Karpas-422 (cell line): ENCODE results near the gene PIK3R1. TPM values are rescaled to one million over a fixed set of nuclear protein-coding genes. Genes with fewer than 3 reads are reported as not detected.
A peak's percentile ranks its signal among the peaks of the same experiment; 100 is the strongest.
"Not testable (repeated sequence)": the region's sequence is repeated elsewhere in the genome, so short reads cannot be mapped to it uniquely, and the experiment has no call there.

Source experiments
- DNase-seq: peaks from one replicate; pipeline ENCODE4 v3.0.0-alpha.2; 2015
- H2AFZ ChIP-seq: fragments of 200-600 bp; sonication (generic); 2 replicates; pipeline ENCODE4 v1.6.1; 2014; ENCODE audit warnings: antibody characterized with exemption, low read length, mixed read lengths
- H3K27ac ChIP-seq: fragments of 200-600 bp; sonication (generic); 2 replicates; pipeline ENCODE4 v1.5.1; 2014; ENCODE audit warnings: mild to moderate bottlenecking, low read length, moderate library complexity
- H3K27me3 ChIP-seq: fragments of 200-600 bp; sonication (generic); 2 replicates; pipeline ENCODE4 v1.6.1; 2014; ENCODE audit warnings: low read length, mixed read lengths
- H3K36me3 ChIP-seq: fragments of 200-600 bp; sonication (generic); 2 replicates; pipeline ENCODE4 v1.6.1; 2014; ENCODE audit warnings: low read length, mixed read lengths; ENCODE audit not compliant: insufficient read depth
- H3K4me1 ChIP-seq: fragments of 200-600 bp; sonication (generic); 2 replicates; pipeline ENCODE4 v1.6.1; 2014; ENCODE audit warnings: mild to moderate bottlenecking, low read length, mixed read lengths
- H3K4me2 ChIP-seq: fragments of 200-600 bp; sonication (generic); 2 replicates; pipeline ENCODE4 v1.6.1; 2014; ENCODE audit warnings: low read length, low read depth, mild to moderate bottlenecking; ENCODE audit not compliant: poor library complexity, severe bottlenecking
- H3K4me3 ChIP-seq: fragments of 200-600 bp; sonication (generic); 2 replicates; pipeline ENCODE4 v1.5.1; 2014; ENCODE audit warnings: mild to moderate bottlenecking, antibody characterized with exemption, low read length, mixed read lengths
- H3K79me2 ChIP-seq: fragments of 200-600 bp; sonication (generic); 2 replicates; pipeline ENCODE4 v1.6.1; 2014; ENCODE audit warnings: mild to moderate bottlenecking, low read length, mixed read lengths
- H3K9ac ChIP-seq: fragments of 200-600 bp; sonication (generic); 2 replicates; pipeline ENCODE4 v1.6.0; 2014; ENCODE audit warnings: low read length
- H3K9me2 ChIP-seq: fragments of 200-600 bp; sonication (generic), shearing (Covaris generic); replicated peaks from 2 replicates; pipeline ENCODE4 v1.6.0; 2014; ENCODE audit warnings: mild to moderate bottlenecking, low read length, moderate library complexity; ENCODE audit not compliant: insufficient read depth
- H3K9me3 ChIP-seq: fragments of 300-700, 200-600 bp; sonication (generic); 2 replicates; pipeline ENCODE4 v1.6.1; 2014; ENCODE audit warnings: low read length, mixed read lengths
- H4K20me1 ChIP-seq: fragments of 200-600 bp; sonication (generic); 2 replicates; pipeline ENCODE4 v1.6.1; 2014; ENCODE audit warnings: mild to moderate bottlenecking, antibody characterized with exemption, low read length, low read depth; ENCODE audit not compliant: insufficient read depth
- total RNA-seq: library from RNA; depleted of rRNA; stranded (reverse); fragments of >200 nt; shearing (Covaris generic); gene quantifications from 2 replicates; pipeline ENCODE4 v1.2.3, GENCODE V29; 2014; ENCODE audit warnings: low replicate concordance

The PIK3R1 gene
- total RNA-seq, 1 experiment from 2014 or later, result 24.0 TPM

- Histone ChIP-seq H3K27ac (no peak overlapping the region), H3K9me2 (no peaks in the 10 kb centered on the region), H3K4me2 (no peak overlapping the region), H3K36me3 (no peaks in the 10 kb centered on the region), H2AFZ (no peak overlapping the region), H3K79me2 (no peaks in the 10 kb centered on the region), H3K9me3 (no peaks in the 10 kb centered on the region), H3K4me3 (no peak overlapping the region), H4K20me1 (no peaks in the 10 kb centered on the region), H3K4me1 (peaks cover 6% of the 10 kb centered on the region), H3K9ac (no peak overlapping the region), H3K27me3 (no peaks in the 10 kb centered on the region)
- no peak for DNase-seq
These were observed 15.3 kb upstream of the PIK3R1 start for GRCh38 chr5:68200288-68200687.

GRCh38 chr5:68210654-68211053 is 4.9 kb upstream of the PIK3R1 start:
- H3K79me2 ChIP-seq, H3K4me2 ChIP-seq, H3K9me3 ChIP-seq, H3K36me3 ChIP-seq, H3K4me1 ChIP-seq, H3K9ac ChIP-seq, H3K9me2 ChIP-seq, H4K20me1 ChIP-seq, DNase-seq, H2AFZ ChIP-seq, H3K27me3 ChIP-seq, H3K4me3 ChIP-seq, H3K27ac ChIP-seq: not testable (repeated sequence)

- Histone ChIP-seq H3K36me3 (no peaks in the 10 kb centered on the region), H3K27ac (peak overlapping the region; percentile 75), H3K4me3 (peak overlapping the region; percentile 76), H2AFZ (peak overlapping the region; percentile 98), H3K4me1 (peaks cover 28% of the 10 kb centered on the region), H3K79me2 (peaks cover 32% of the 10 kb centered on the region), H3K9me3 (peaks cover 4% of the 10 kb centered on the region; the same call in 1 of the 2 replicates), H4K20me1 (peaks cover 13% of the 10 kb centered on the region; the same call in 1 of the 2 replicates), H3K27me3 (0 out of 2 replicates have a peak, but pooled peaks cover 2% of the 10 kb centered on the region), H3K9ac (peak overlapping the region; percentile 85), H3K9me2 (no peaks in the 10 kb centered on the region), H3K4me2 (peak overlapping the region; percentile 79)
- DNase-seq, result no peak
These were observed 911 bp upstream of the PIK3R1 start for GRCh38 chr5:68214482-68215207.

GRCh38 chr5:68215898-68216244 is 315 bp downstream of the PIK3R1 start:
- peak overlapping the region; percentile 29; the same call in 1 of the 2 replicates for H2AFZ ChIP-seq
- 0 out of 2 replicates have a peak, but pooled peaks cover 2% of the 10 kb centered on the region for H3K27me3 ChIP-seq
- H4K20me1 ChIP-seq, result peaks cover 21% of the 10 kb centered on the region; the same call in 1 of the 2 replicates
- peaks cover 2% of the 10 kb centered on the region; the same call in 1 of the 2 replicates for H3K9me3 ChIP-seq
- H3K4me1 ChIP-seq, result peaks cover 28% of the 10 kb centered on the region
- peaks cover 44% of the 10 kb centered on the region for H3K79me2 ChIP-seq
- H3K9me2 ChIP-seq, result no peaks in the 10 kb centered on the region
- no peak for DNase-seq
- H3K9ac ChIP-seq, result peak overlapping the region; percentile 85
- peak overlapping the region; percentile 70 for H3K27ac ChIP-seq
- peak overlapping the region; percentile 76 for H3K4me3 ChIP-seq
- H3K4me2 ChIP-seq, result peak overlapping the region; percentile 79
- no peaks in the 10 kb centered on the region for H3K36me3 ChIP-seq

GRCh38 chr5:68216245-68217046 is 890 bp downstream of the PIK3R1 start:
- peaks cover 50% of the 10 kb centered on the region for H3K79me2 ChIP-seq
- H3K4me2 ChIP-seq, result peak overlapping the region; percentile 79
- peaks cover 28% of the 10 kb centered on the region for H3K4me1 ChIP-seq
- peak overlapping the region; percentile 70 for H3K27ac ChIP-seq
- H3K4me3 ChIP-seq, result peak overlapping the region; percentile 76
- H2AFZ ChIP-seq, result peak overlapping the region; percentile 29
- no peaks in the 10 kb centered on the region for H3K36me3 ChIP-seq
- H4K20me1 ChIP-seq, result peaks cover 26% of the 10 kb centered on the region; the same call in 1 of the 2 replicates
- 0 out of 2 replicates have a peak, but pooled peaks cover 2% of the 10 kb centered on the region for H3K27me3 ChIP-seq
- H3K9ac ChIP-seq, result peak overlapping the region; percentile 85
- no peaks in the 10 kb centered on the region for H3K9me3 ChIP-seq
- H3K9me2 ChIP-seq, result no peaks in the 10 kb centered on the region
- peak; percentile 86 for DNase-seq

- Histone ChIP-seq H3K9ac (peak overlapping the region; percentile 85), H3K79me2 (peaks cover 56% of the 10 kb centered on the region), H3K9me2 (no peaks in the 10 kb centered on the region), H2AFZ (peak overlapping the region; percentile 29; the same call in 1 of the 2 replicates), H3K27ac (peak overlapping the region; percentile 70), H3K4me3 (peak overlapping the region; percentile 76), H3K9me3 (no peaks in the 10 kb centered on the region), H3K4me2 (peak overlapping the region; percentile 79), H3K36me3 (no peaks in the 10 kb centered on the region), H3K27me3 (0 out of 2 replicates have a peak, but pooled peaks cover 2% of the 10 kb centered on the region), H4K20me1 (peaks cover 29% of the 10 kb centered on the region; the same call in 1 of the 2 replicates), H3K4me1 (peaks cover 28% of the 10 kb centered on the region)
- DNase-seq, result peak; percentile 58
These were observed 1.4 kb downstream of the PIK3R1 start for GRCh38 chr5:68217047-68217355.

GRCh38 chr5:68217528-68217927 is 2.0 kb downstream of the PIK3R1 start:
- Histone ChIP-seq H3K27ac (no peak overlapping the region), H3K4me1 (peaks cover 28% of the 10 kb centered on the region), H4K20me1 (peaks cover 29% of the 10 kb centered on the region; the same call in 1 of the 2 replicates), H3K79me2 (peaks cover 61% of the 10 kb centered on the region), H3K4me3 (peak overlapping the region; percentile 76), H3K9ac (peak overlapping the region; percentile 85), H3K27me3 (0 out of 2 replicates have a peak, but pooled peaks cover 2% of the 10 kb centered on the region), H2AFZ (no peak overlapping the region), H3K4me2 (peak overlapping the region; percentile 79), H3K36me3 (no peaks in the 10 kb centered on the region), H3K9me3 (no peaks in the 10 kb centered on the region), H3K9me2 (no peaks in the 10 kb centered on the region)
- DNase-seq, result no peak
